GM18505 (cell line): ENCODE data around the gene PLXNC1.

Source experiments
- ATAC-seq: cut with Tn5 transposase; IDR thresholded peaks from one replicate; pipeline ENCODE4 v1.9.1; 2021; ENCODE audit not compliant: unreplicated experiment
- POLR2A ChIP-seq: IDR thresholded peaks from 4 replicates; pipeline ENCODE4 v1.6.1; 2011; ENCODE audit warnings: borderline replicate concordance; ENCODE audit not compliant: insufficient read depth, insufficient read length; ENCODE audit errors: extremely low read depth

Gene PLXNC1

GRCh38 chr12:94143438-94143837, 4.9 kb upstream of the PLXNC1 start:
- no peak for TF ChIP-seq POLR2A
- ATAC-seq = no peak

GRCh38 chr12:94143951-94144350, 4.4 kb upstream of the PLXNC1 start:
- ATAC-seq = no peak

GRCh38 chr12:94144781-94145180, 3.6 kb upstream of the PLXNC1 start:
- no peak for TF ChIP-seq POLR2A

More at GRCh38 chr12:94143951-94144350, 4.4 kb upstream of the PLXNC1 start:
- TF ChIP-seq POLR2A = no peak

GRCh38 chr12:94145191-94145983, 3.0 kb upstream of the PLXNC1 start:
- ATAC-seq = no peak
- TF ChIP-seq POLR2A = no peak

More at GRCh38 chr12:94144781-94145180, 3.6 kb upstream of the PLXNC1 start:
- no peak for ATAC-seq

- no peak for ATAC-seq
- TF ChIP-seq POLR2A = no peak
These were observed 2.0 kb upstream of the PLXNC1 start for GRCh38 chr12:94146166-94146936.

- no peak for ATAC-seq
- TF ChIP-seq POLR2A = no peak
These were observed 888 bp upstream of the PLXNC1 start for GRCh38 chr12:94147387-94147990.

- no peak for ATAC-seq
These were observed 352 bp downstream of the PLXNC1 start for GRCh38 chr12:94148739-94149118.

GRCh38 chr12:94149119-94149780, 873 bp downstream of the PLXNC1 start:
- peak; percentile 39 for ATAC-seq

More at GRCh38 chr12:94148739-94149118, 352 bp downstream of the PLXNC1 start:
- no peak for TF ChIP-seq POLR2A

GRCh38 chr12:94149781-94150239, 1.4 kb downstream of the PLXNC1 start:
- TF ChIP-seq POLR2A = no peak
- peak; percentile 2 for ATAC-seq

More at GRCh38 chr12:94149119-94149780, 873 bp downstream of the PLXNC1 start:
- TF ChIP-seq POLR2A = no peak

GRCh38 chr12:94150240-94151121, 2.1 kb downstream of the PLXNC1 start:
- ATAC-seq = no peak
- TF ChIP-seq POLR2A = no peak

- no peak for ATAC-seq
- no peak for TF ChIP-seq POLR2A
These were observed 3.2 kb downstream of the PLXNC1 start for GRCh38 chr12:94151582-94151981.
